SK-N-SH treated with all-trans-retinoic acid at 6 μM for 48 hours (cell line): Measurements from ENCODE around the gene NINJ1.

Experiments
- ATAC-seq: fragments of 200-7000 bp; cut with Tn5 transposase; 3 replicates; pipeline ENCODE4 v1.9.1; 2020; ENCODE audit warnings: mild to moderate bottlenecking, moderate library complexity
- ARNTL ChIP-seq: fragments of 450-650 bp; formaldehyde crosslinking; IDR thresholded peaks from 2 replicates; pipeline ENCODE4 v1.5.0; 2020; ENCODE audit warnings: low read depth, mild to moderate bottlenecking, moderate library complexity, borderline replicate concordance
- CSDC2 ChIP-seq: fragments of 250-450 bp; sonication (Bioruptor Pico); IDR thresholded peaks from 2 replicates; pipeline ENCODE4 v1.5.0; 2020; ENCODE audit warnings: mild to moderate bottlenecking, moderate library complexity
- ESRRG ChIP-seq: fragments of 250-450 bp; sonication (Bioruptor Pico); IDR thresholded peaks from 2 replicates; pipeline ENCODE4 v1.6.1; 2021; ENCODE audit warnings: mild to moderate bottlenecking
- ISL1 ChIP-seq: fragments of 250-450 bp; sonication (Bioruptor Pico); IDR thresholded peaks from 2 replicates; pipeline ENCODE4 v2.1.2; 2022; ENCODE audit warnings: mild to moderate bottlenecking, moderate library complexity
- OSR1 ChIP-seq: fragments of 250-450 bp; sonication (Bioruptor Pico); IDR thresholded peaks from 2 replicates; pipeline ENCODE4 v1.8.0; 2022; ENCODE audit warnings: moderate library complexity, mild to moderate bottlenecking, inconsistent platforms
- PPARA ChIP-seq: fragments of 250-450 bp; sonication (Bioruptor Pico); IDR thresholded peaks from 2 replicates; pipeline ENCODE4 v1.5.0; 2020; ENCODE audit warnings: mild to moderate bottlenecking, borderline replicate concordance
- RARB ChIP-seq: fragments of 250-450 bp; sonication (Bioruptor Pico); IDR thresholded peaks from 2 replicates; pipeline ENCODE4 v1.8.0; 2021; ENCODE audit warnings: mild to moderate bottlenecking, moderate library complexity
- TCF4 ChIP-seq: fragments of 250-450 bp; sonication (Bioruptor Pico); IDR thresholded peaks from 2 replicates; pipeline ENCODE4 v1.8.0; 2021; ENCODE audit warnings: mild to moderate bottlenecking, moderate library complexity, borderline replicate concordance
- TOX ChIP-seq: fragments of 250-450 bp; sonication (Bioruptor Pico); IDR thresholded peaks from 2 replicates; pipeline ENCODE4 v1.8.0; 2021; ENCODE audit warnings: mild to moderate bottlenecking, moderate library complexity, borderline replicate concordance
- ZC3H10 ChIP-seq: fragments of 250-450 bp; sonication (Bioruptor Pico); IDR thresholded peaks from 2 replicates; pipeline ENCODE4 v1.5.1; 2021; ENCODE audit warnings: mild to moderate bottlenecking, moderate library complexity
- ZFP30 ChIP-seq: fragments of 450-650 bp; formaldehyde crosslinking; IDR thresholded peaks from 2 replicates; pipeline ENCODE4 v1.5.0; 2022; ENCODE audit warnings: mild to moderate bottlenecking, moderate library complexity
- ZNF565 ChIP-seq: fragments of 450-650 bp; formaldehyde crosslinking; conservative IDR thresholded peaks from 2 replicates; pipeline ENCODE4 v1.5.0; 2020; ENCODE audit warnings: low read depth, mild to moderate bottlenecking, moderate library complexity
- ZNF70 ChIP-seq: fragments of 450-650 bp; formaldehyde crosslinking; IDR thresholded peaks from 2 replicates; pipeline ENCODE4 v1.5.0; 2020; ENCODE audit warnings: mild to moderate bottlenecking, moderate library complexity
- TF ChIP-seq, protein P1 (sequence below): fragments of 250-450 bp; sonication (Bioruptor Pico); IDR thresholded peaks from 2 replicates; pipeline ENCODE4 v1.5.1; 2020; ENCODE audit warnings: low read depth, mild to moderate bottlenecking, moderate library complexity
- TF ChIP-seq, protein P2 (sequence below): fragments of 250-450 bp; sonication (Bioruptor Pico); IDR thresholded peaks from 2 replicates; pipeline ENCODE4 v1.5.1; 2021; ENCODE audit warnings: mild to moderate bottlenecking, moderate library complexity
- TF ChIP-seq, protein P3 (sequence below): fragments of 250-450 bp; sonication (Bioruptor Pico); IDR thresholded peaks from 2 replicates; pipeline ENCODE4 v1.8.0; 2021; ENCODE audit warnings: low read depth, mild to moderate bottlenecking, moderate library complexity, borderline replicate concordance
- TF ChIP-seq, protein P4 (sequence below): fragments of 250-450 bp; sonication (Bioruptor Pico); IDR thresholded peaks from 2 replicates; pipeline ENCODE4 v1.5.0; 2020; ENCODE audit warnings: mild to moderate bottlenecking, moderate library complexity

Gene NINJ1

DNA sequence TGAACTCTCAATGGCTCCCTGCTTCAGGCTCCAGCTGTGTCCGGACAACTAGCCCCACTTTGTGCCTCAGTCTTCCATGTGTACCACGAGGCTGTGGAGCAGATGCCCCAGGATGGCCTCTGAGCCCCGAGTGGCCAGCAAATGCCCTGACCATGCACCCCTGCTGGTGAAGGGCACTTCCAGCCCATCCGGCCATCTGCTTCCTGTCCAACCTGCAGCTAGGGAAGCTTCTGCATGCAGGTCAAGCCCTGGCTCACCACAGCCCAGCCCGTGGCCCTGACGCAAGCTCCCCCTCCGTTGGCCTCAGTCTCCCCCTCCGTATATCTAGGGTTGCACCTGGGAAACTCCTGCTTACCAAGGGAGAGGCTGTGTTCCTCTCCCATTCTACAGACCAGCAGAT lies 4.8 kb downstream of the NINJ1 start:
- ATAC-seq, result no peak
- TF ChIP-seq, protein P1, sequence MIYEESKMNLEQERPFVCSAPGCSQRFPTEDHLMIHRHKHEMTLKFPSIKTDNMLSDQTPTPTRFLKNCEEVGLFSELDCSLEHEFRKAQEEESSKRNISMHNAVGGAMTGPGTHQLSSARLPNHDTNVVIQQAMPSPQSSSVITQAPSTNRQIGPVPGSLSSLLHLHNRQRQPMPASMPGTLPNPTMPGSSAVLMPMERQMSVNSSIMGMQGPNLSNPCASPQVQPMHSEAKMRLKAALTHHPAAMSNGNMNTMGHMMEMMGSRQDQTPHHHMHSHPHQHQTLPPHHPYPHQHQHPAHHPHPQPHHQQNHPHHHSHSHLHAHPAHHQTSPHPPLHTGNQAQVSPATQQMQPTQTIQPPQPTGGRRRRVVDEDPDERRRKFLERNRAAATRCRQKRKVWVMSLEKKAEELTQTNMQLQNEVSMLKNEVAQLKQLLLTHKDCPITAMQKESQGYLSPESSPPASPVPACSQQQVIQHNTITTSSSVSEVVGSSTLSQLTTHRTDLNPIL (CRISPR knock-in tag), result no peak
- TF ChIP-seq TCF4 (CRISPR knock-in tag) (no peak), ISL1 (CRISPR knock-in tag) (no peak), ZNF565 (CRISPR knock-in tag) (no peak), ZNF70 (CRISPR knock-in tag) (no peak), CSDC2 (CRISPR knock-in tag) (no peak)

DNA sequence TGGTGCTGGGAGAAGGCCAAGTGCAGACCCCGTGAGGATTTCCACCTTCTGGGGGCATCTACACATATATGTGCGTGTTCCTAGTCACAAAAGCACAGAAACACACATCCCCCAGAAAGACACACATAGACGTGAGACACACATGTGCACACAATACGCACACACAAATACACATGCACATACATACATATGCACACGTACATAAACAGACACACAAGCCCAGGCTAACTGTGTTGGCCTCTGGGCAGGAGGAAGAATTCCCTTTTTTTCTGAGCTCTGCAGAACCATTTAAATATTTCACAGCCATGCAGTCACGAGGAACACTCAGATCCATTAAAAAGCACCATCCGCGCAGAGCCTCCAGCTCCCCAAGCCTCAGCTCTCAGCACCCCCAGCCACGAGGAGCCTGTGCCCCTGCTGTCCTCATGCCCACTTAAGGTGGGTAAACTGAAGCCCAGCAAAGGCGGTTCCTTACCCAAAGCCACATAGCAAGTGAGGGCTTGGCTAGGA lies 5.3 kb downstream of the NINJ1 start:
- no peak for ATAC-seq
- TF ChIP-seq TCF4 (CRISPR knock-in tag) (no peak), ESRRG (CRISPR knock-in tag) (no peak), PPARA (CRISPR knock-in tag) (no peak), ZFP30 (no peak)
- TF ChIP-seq, protein P1 (CRISPR knock-in tag), result no peak
- TF ChIP-seq, protein P2, sequence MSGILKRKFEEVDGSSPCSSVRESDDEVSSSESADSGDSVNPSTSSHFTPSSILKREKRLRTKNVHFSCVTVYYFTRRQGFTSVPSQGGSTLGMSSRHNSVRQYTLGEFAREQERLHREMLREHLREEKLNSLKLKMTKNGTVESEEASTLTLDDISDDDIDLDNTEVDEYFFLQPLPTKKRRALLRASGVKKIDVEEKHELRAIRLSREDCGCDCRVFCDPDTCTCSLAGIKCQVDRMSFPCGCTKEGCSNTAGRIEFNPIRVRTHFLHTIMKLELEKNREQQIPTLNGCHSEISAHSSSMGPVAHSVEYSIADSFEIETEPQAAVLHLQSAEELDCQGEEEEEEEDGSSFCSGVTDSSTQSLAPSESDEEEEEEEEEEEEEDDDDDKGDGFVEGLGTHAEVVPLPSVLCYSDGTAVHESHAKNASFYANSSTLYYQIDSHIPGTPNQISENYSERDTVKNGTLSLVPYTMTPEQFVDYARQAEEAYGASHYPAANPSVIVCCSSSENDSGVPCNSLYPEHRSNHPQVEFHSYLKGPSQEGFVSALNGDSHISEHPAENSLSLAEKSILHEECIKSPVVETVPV (CRISPR knock-in tag), result no peak
- TF ChIP-seq, all 23 proteins: peak for 0

DNA sequence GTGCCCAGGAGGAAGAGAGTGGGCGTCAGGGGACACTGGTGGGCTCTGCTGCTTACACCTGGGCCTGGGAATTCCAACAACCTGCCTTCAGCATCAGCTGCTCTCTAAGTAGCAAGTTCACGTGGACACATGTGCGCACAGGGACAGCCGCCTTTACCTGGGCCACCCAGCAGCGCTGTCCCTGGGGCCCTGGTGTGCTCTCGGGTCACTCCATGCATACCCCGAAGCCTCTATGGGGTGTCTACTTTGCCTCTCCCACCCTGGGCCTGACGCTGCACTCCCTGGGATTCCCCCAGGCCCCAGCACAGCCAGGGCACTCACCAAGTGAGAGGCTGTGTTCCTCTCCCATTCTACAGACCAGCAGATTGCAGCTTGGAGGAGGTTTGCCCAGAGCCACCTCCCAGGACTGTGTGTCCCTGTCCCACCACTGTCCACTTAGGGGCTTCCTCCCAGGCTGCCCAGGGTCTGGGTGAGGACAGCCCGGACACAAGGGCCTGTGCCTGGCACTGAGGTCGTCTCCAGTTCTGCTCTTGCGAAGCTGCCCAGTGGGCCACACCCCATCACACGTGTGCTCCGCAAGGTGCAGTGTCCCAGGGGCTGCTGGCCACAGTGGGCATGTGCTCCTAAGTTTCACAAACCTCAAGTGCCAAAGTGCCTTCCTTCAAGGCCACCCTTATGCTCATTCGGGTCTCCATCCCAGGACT lies 5.9 kb downstream of the NINJ1 start:
- no peak for ATAC-seq
- TF ChIP-seq CSDC2 (CRISPR knock-in tag) (no peak), TOX (CRISPR knock-in tag) (no peak), OSR1 (CRISPR knock-in tag) (no peak), ESRRG (CRISPR knock-in tag) (no peak), ISL1 (CRISPR knock-in tag) (no peak), ZNF70 (CRISPR knock-in tag) (no peak), ZFP30 (no peak), PPARA (CRISPR knock-in tag) (no peak), ZNF565 (CRISPR knock-in tag) (no peak), RARB (no peak), ZC3H10 (CRISPR knock-in tag) (no peak), ARNTL (CRISPR knock-in tag) (no peak)
- TF ChIP-seq, protein P3, sequence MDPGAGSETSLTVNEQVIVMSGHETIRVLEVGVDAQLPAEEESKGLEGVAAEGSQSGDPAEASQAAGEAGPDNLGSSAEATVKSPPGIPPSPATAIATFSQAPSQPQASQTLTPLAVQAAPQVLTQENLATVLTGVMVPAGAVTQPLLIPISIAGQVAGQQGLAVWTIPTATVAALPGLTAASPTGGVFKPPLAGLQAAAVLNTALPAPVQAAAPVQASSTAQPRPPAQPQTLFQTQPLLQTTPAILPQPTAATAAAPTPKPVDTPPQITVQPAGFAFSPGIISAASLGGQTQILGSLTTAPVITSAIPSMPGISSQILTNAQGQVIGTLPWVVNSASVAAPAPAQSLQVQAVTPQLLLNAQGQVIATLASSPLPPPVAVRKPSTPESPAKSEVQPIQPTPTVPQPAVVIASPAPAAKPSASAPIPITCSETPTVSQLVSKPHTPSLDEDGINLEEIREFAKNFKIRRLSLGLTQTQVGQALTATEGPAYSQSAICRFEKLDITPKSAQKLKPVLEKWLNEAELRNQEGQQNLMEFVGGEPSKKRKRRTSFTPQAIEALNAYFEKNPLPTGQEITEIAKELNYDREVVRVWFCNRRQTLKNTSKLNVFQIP (CRISPR knock-in tag), result no peak
- TF ChIP-seq, protein P2 (CRISPR knock-in tag), result no peak
- TF ChIP-seq, protein P4, sequence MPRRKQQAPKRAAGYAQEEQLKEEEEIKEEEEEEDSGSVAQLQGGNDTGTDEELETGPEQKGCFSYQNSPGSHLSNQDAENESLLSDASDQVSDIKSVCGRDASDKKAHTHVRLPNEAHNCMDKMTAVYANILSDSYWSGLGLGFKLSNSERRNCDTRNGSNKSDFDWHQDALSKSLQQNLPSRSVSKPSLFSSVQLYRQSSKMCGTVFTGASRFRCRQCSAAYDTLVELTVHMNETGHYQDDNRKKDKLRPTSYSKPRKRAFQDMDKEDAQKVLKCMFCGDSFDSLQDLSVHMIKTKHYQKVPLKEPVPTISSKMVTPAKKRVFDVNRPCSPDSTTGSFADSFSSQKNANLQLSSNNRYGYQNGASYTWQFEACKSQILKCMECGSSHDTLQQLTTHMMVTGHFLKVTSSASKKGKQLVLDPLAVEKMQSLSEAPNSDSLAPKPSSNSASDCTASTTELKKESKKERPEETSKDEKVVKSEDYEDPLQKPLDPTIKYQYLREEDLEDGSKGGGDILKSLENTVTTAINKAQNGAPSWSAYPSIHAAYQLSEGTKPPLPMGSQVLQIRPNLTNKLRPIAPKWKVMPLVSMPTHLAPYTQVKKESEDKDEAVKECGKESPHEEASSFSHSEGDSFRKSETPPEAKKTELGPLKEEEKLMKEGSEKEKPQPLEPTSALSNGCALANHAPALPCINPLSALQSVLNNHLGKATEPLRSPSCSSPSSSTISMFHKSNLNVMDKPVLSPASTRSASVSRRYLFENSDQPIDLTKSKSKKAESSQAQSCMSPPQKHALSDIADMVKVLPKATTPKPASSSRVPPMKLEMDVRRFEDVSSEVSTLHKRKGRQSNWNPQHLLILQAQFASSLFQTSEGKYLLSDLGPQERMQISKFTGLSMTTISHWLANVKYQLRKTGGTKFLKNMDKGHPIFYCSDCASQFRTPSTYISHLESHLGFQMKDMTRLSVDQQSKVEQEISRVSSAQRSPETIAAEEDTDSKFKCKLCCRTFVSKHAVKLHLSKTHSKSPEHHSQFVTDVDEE (CRISPR knock-in tag), result no peak
